HepG2 (cell line): ENCODE data around the gene MEI1. TPM values are rescaled to one million over a fixed set of nuclear protein-coding genes. Genes with fewer than 3 reads are reported as not detected.

Source experiments
- ATAC-seq: fragments of 200-7000 bp; cut with Tn5 transposase; 3 replicates; pipeline ENCODE4 v1.9.1; 2020; ENCODE audit warnings: mild to moderate bottlenecking, moderate library complexity
- BruUV-seq: library from RNA; stranded (reverse); fragments of 400-500 nt; replicated peaks from 2 replicates; lab custom pipeline; 2021; lab: Mats Ljungman, UMichigan
- CTCF ChIA-PET: fragments of 300-600 bp; formaldehyde crosslinking; extraction: SDS; loops from one replicate; lab custom pipeline; 2021; ENCODE audit warnings: low total read pairs, inconsistent platforms, low intra/inter-chr PET ratio; lab: Yijun Ruan, JAX
- POLR2A ChIA-PET: fragments of 350-600 bp; sonication (Branson Sonifier 250); formaldehyde crosslinking; loops from one replicate; lab custom pipeline; 2020; ENCODE audit warnings: antibody characterized with exemption, inconsistent platforms; lab: Yijun Ruan, JAX
- DNase-seq: peaks from one replicate; pipeline ENCODE4 v3.0.0-alpha.2; 2015; ENCODE audit warnings: low spot score
- FAIRE-seq: peaks from 3 replicates; lab custom pipeline; 2011; peaks lifted over from hg19 to GRCh38; lab: Jason Lieb, UNC
- H2AFZ ChIP-seq: one replicate; pipeline ENCODE4 v1.6.1; 2011; ENCODE audit warnings: low read length, inconsistent platforms
- H3K27ac ChIP-seq: fragments of 300-600 bp; 3 replicates; pipeline ENCODE4 v1.8.0; 2011; ENCODE audit warnings: mixed run types, mild to moderate bottlenecking, mixed read lengths, low read length, inconsistent platforms; ENCODE audit not compliant: insufficient read depth; ENCODE audit errors: extremely low read length
- H3K27me3 ChIP-seq, 2 experiments: fragments of 200-600 bp in 1 of 2; 2 replicates in 1 of 2; 3 replicates in 1 of 2; pipeline versions ENCODE4 v1.6.0 to v1.8.0; 2011; ENCODE audit warnings: low read length in 2 of 2, mild to moderate bottlenecking in 2 of 2, moderate library complexity in 2 of 2, inconsistent platforms in 1 of 2; ENCODE audit not compliant: insufficient read depth in 2 of 2, control insufficient read depth in 1 of 2
- H3K36me3 ChIP-seq, 2 experiments: fragments of 200-600 bp in 1 of 2; replicated peaks in 1 of 2; 2 replicates in 1 of 2; 3 replicates in 1 of 2; pipeline versions ENCODE4 v1.5.1 to v1.8.0; 2011; ENCODE audit warnings: low read length in 2 of 2, inconsistent platforms in 1 of 2; ENCODE audit not compliant: insufficient read depth in 2 of 2, control insufficient read depth in 1 of 2
- H3K4me1 ChIP-seq: 2 replicates; pipeline ENCODE4 v1.5.1; 2012; ENCODE audit warnings: low read length, inconsistent platforms; ENCODE audit not compliant: insufficient read depth
- H3K4me2 ChIP-seq: 2 replicates; pipeline ENCODE4 v1.6.0; 2011; ENCODE audit warnings: low read depth, low read length, inconsistent platforms
- H3K4me3 ChIP-seq, 3 experiments: fragments of 200-600 bp in 1 of 3; sonication (generic), shearing (Covaris generic) in 1 of 3; replicated peaks in 1 of 3; 2 replicates each; pipeline ENCODE4 v1.5.1; 2011 to 2016; ENCODE audit warnings: low read length in 3 of 3, inconsistent platforms in 2 of 3, low read depth in 2 of 3, mild to moderate bottlenecking in 2 of 3, control low read depth in 1 of 3, mixed read lengths in 1 of 3; ENCODE audit not compliant: insufficient read depth in 1 of 3
- H3K79me2 ChIP-seq: one replicate; pipeline ENCODE4 v1.6.1; 2011; ENCODE audit warnings: low read length, inconsistent platforms; ENCODE audit not compliant: insufficient read depth
- H3K9ac ChIP-seq: 2 replicates; pipeline ENCODE4 v1.6.0; 2011; ENCODE audit warnings: mild to moderate bottlenecking, low read depth, low read length, inconsistent platforms; ENCODE audit not compliant: insufficient read depth
- H3K9me3 ChIP-seq: 2 replicates; pipeline ENCODE4 v1.5.1; 2012; ENCODE audit warnings: mild to moderate bottlenecking, low read length
- H4K20me1 ChIP-seq: 2 replicates; pipeline ENCODE4 v1.6.0; 2011; ENCODE audit warnings: inconsistent platforms, mild to moderate bottlenecking, low read length, moderate library complexity; ENCODE audit not compliant: insufficient read depth
- SAFB2 ChIP-seq: sonication (generic); formaldehyde crosslinking; IDR thresholded peaks from 2 replicates; pipeline ENCODE4 v1.5.1; 2020; ENCODE audit warnings: missing genetic modification reagents, low read depth, mild to moderate bottlenecking, borderline replicate concordance
- STAG1 ChIP-seq: sonication (generic); formaldehyde crosslinking; IDR thresholded peaks from 2 replicates; pipeline ENCODE4 v1.4.0; 2020; ENCODE audit warnings: missing genetic modification reagents
- TRIM24 ChIP-seq: sonication (generic); formaldehyde crosslinking; IDR thresholded peaks from 2 replicates; pipeline ENCODE4 v1.8.0; 2022; ENCODE audit warnings: mild to moderate bottlenecking, missing genetic modification reagents
- WIZ ChIP-seq: sonication (generic); formaldehyde crosslinking; IDR thresholded peaks from 2 replicates; pipeline ENCODE4 v1.5.1; 2020; ENCODE audit warnings: mild to moderate bottlenecking, missing genetic modification reagents
- ZNF282 ChIP-seq: fragments of 450-650 bp; IDR thresholded peaks from 2 replicates; pipeline ENCODE4 v1.6.1; 2018; ENCODE audit not compliant: partially characterized antibody
- ZNF589 ChIP-seq: sonication (generic); formaldehyde crosslinking; conservative IDR thresholded peaks from 2 replicates; pipeline ENCODE4 v1.8.0; 2022; ENCODE audit warnings: mild to moderate bottlenecking, moderate library complexity, missing genetic modification reagents
- ZNF766 ChIP-seq: sonication (generic); formaldehyde crosslinking; IDR thresholded peaks from 2 replicates; pipeline ENCODE4 v1.5.0; 2020; ENCODE audit warnings: missing genetic modification reagents, borderline replicate concordance
- ZNF788 ChIP-seq: sonication (generic); formaldehyde crosslinking; IDR thresholded peaks from 2 replicates; pipeline ENCODE4 v1.5.0; 2020; ENCODE audit warnings: mild to moderate bottlenecking, missing genetic modification reagents, borderline replicate concordance
- ZSCAN29 ChIP-seq: sonication (generic); formaldehyde crosslinking; conservative IDR thresholded peaks from 2 replicates; pipeline ENCODE4 v1.4.0; 2020; ENCODE audit warnings: mild to moderate bottlenecking, missing genetic modification reagents
- WGBS: methylation state at CpG from one replicate; pipeline ENCODE4 v1.1.6; 2017; ENCODE audit warnings: low lambda C conversion rate; 5-methylcytosine and 5-hydroxymethylcytosine counted together
- in situ Hi-C: cut with HindIII; loops from 2 replicates; pipeline ENCODE4 v1.10.0; 2017; ENCODE audit warnings: low pct_unique_long_range_greater_than_20kb; ENCODE audit not compliant: extremely low pct_ligation_motif_present
- intact Hi-C: fragments of 100-400 bp; cut with micrococcal nuclease; formaldehyde crosslinking; loops from one replicate; pipeline ENCODE4 v1.10.0; 2022; ENCODE audit not compliant: unreplicated experiment
- polyA plus RNA-seq, 8 experiments: library from polyadenylated mRNA; depleted of rRNA in 3 of 8; stranded (reverse) in 7 of 8; unstranded in 1 of 8; fragments of >200 nt; fragmentation: Illumina TruSeq in 4 of 8; extraction: Trizol in 4 of 8; gene quantifications; 2 replicates each; pipeline versions ENCODE4 v1.2.1 to v1.2.3, GENCODE V29; 2011 to 2016; ENCODE audit warnings: low read depth in 4 of 8, missing spikeins in 1 of 8, mixed read lengths in 1 of 8; ENCODE audit not compliant: insufficient read depth in 1 of 8
- total RNA-seq, 5 experiments: library from RNA; depleted of rRNA; stranded (reverse); fragments of >200 nt; fragmentation: Illumina TruSeq; extraction: Trizol; gene quantifications; 2 replicates each; pipeline ENCODE4 v1.2.3, GENCODE V29; 2016; ENCODE audit warnings: low read depth in 1 of 5
- TF ChIP-seq, protein P1 (sequence below): sonication (generic); formaldehyde crosslinking; conservative IDR thresholded peaks from 2 replicates; pipeline ENCODE4 v1.4.0; 2020; ENCODE audit warnings: missing genetic modification reagents
- TF ChIP-seq, protein P2 (sequence below): sonication (generic); formaldehyde crosslinking; IDR thresholded peaks from 2 replicates; pipeline ENCODE4 v1.5.0; 2020; ENCODE audit warnings: mild to moderate bottlenecking, missing genetic modification reagents, borderline replicate concordance
- TF ChIP-seq, protein P3 (sequence below): sonication (generic); formaldehyde crosslinking; IDR thresholded peaks from 2 replicates; pipeline ENCODE4 v1.4.0; 2020; ENCODE audit warnings: missing genetic modification reagents; ENCODE audit errors: not compliant biosample characterization
- TF ChIP-seq, protein P4 (sequence below): sonication (generic); formaldehyde crosslinking; IDR thresholded peaks from 2 replicates; pipeline ENCODE4 v1.5.1; 2020; ENCODE audit warnings: missing genetic modification reagents, mild to moderate bottlenecking, borderline replicate concordance

The MEI1 gene
- total and polyA plus RNA-seq, 2 of the 13 experiments (the other 11 are each of a cell fraction or from before 2014, with no cell fraction given), result 0.75 to 1.9 TPM

DNA sequence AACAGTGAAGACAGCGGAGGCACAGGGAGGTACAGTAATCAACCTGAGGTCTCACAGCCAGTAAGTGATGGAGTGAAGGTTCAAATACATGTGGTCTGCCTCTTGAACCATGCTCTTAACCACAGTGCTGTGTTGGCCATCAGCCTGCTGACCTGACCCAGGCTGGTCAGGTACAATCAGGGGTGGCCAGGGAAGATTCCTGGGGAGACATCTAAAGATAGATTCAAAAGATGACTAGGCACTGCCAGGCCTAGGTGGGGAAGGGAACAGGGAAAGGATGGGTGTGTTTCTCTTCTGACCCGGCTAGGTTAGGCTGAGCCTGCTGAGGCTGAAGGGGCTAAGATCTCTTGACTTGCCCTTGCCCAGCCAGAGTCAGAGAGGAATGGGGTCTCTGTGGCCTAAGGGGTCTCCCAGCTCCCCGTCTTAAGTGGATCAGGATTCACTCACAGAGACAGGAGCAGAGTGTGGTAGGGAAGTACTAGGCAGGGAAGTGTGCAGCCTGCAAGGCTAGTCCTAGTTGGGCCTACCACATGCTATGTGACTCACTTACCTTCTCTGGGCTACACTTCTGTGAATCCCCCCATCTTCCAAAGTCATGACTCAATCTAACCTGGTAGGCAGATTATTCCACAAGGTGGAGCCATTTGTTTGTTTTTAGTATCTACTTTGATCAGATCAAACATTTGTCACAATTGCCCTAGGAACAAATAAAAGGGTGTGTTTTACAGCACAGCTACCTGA lies 123.2 kb downstream of the MEI1 start (continued):
- TF ChIP-seq, protein P1, sequence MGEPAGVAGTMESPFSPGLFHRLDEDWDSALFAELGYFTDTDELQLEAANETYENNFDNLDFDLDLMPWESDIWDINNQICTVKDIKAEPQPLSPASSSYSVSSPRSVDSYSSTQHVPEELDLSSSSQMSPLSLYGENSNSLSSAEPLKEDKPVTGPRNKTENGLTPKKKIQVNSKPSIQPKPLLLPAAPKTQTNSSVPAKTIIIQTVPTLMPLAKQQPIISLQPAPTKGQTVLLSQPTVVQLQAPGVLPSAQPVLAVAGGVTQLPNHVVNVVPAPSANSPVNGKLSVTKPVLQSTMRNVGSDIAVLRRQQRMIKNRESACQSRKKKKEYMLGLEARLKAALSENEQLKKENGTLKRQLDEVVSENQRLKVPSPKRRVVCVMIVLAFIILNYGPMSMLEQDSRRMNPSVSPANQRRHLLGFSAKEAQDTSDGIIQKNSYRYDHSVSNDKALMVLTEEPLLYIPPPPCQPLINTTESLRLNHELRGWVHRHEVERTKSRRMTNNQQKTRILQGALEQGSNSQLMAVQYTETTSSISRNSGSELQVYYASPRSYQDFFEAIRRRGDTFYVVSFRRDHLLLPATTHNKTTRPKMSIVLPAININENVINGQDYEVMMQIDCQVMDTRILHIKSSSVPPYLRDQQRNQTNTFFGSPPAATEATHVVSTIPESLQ (CRISPR knock-in tag), result no peak
- TF ChIP-seq STAG1 (CRISPR knock-in tag), result peak; percentile 70
- TF ChIP-seq, all 625 proteins: peak for 7

DNA sequence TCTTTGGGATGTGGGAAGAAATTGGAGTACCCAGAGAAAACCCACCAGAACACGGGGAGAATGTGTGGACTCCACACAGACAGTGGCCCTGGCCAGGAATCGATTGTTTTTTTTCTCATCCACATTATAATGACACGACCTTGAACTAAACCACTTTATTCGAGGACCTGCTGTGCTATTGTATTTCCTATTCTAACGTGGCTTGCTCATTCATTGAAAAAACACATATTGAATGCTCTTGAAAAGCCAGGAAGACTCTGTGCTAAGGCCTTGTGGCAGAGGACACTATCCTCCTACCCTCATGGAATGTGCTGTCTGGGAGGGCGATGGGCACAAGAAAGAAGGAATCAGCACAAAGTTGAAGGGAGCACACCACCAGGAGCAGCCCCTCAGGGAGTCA lies 124.5 kb downstream of the MEI1 start:
- H3K36me3 ChIP-seq, result peaks cover 1 to 35% of the 10 kb centered on the region in 2 experiments; a peak in 4 of 5 replicates
- no peaks in the 10 kb centered on the region for H3K79me2 ChIP-seq
- intact Hi-C loops, result loop anchor here (5.0 kb wide), 1 partner anchor 34 kb away; no protein-coding TSS in a partner anchor
- H2AFZ ChIP-seq, result no peak overlapping the region
- no peak overlapping the region for H3K9ac ChIP-seq
- 93% methylated on average over 6 of the region's 6 CpGs for WGBS
- ChIA-PET CTCF (interaction anchor here (1.6 to 2.2 kb wide), 3 partner anchors 34 to 134 kb away, joined by 3 to 15 read pairs (median 6); no protein-coding TSS in a partner anchor), POLR2A (no interaction called here)
- no peak overlapping the region for H3K27ac ChIP-seq
- peaks cover 9% of the 10 kb centered on the region; the same call in 1 of the 2 replicates for H3K4me1 ChIP-seq
- DNase-seq (no peak), ATAC-seq (no peak), FAIRE-seq (no peak)
- H3K27me3 ChIP-seq, result no peaks in the 10 kb centered on the region
- no TSS peak for BruUV-seq
- H3K4me3 ChIP-seq, result no peak overlapping the region
- H3K9me3 ChIP-seq, result no peaks in the 10 kb centered on the region
- H4K20me1 ChIP-seq, result no peaks in the 10 kb centered on the region
- no peak overlapping the region for H3K4me2 ChIP-seq
- in situ Hi-C loops, result no loop called here
- no peak for TF ChIP-seq ZNF766 (CRISPR knock-in tag)
- TF ChIP-seq, protein P2, sequence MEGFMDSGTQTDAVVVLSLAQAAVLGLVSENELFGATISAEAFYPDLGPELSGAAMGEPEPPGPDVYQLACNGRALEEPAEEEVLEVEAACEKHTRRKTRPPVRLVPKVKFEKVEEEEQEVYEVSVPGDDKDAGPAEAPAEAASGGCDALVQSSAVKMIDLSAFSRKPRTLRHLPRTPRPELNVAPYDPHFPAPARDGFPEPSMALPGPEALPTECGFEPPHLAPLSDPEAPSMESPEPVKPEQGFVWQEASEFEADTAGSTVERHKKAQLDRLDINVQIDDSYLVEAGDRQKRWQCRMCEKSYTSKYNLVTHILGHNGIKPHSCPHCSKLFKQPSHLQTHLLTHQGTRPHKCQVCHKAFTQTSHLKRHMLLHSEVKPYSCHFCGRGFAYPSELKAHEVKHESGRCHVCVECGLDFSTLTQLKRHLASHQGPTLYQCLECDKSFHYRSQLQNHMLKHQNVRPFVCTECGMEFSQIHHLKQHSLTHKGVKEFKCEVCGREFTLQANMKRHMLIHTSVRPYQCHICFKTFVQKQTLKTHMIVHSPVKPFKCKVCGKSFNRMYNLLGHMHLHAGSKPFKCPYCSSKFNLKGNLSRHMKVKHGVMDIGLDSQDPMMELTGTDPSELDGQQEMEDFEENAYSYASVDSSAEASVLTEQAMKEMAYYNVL (CRISPR knock-in tag), result no peak
- no peak for TF ChIP-seq ZSCAN29 (CRISPR knock-in tag)
- no peak for TF ChIP-seq ZNF282
- no peak for TF ChIP-seq SAFB2 (CRISPR knock-in tag)
- TF ChIP-seq, protein P3, sequence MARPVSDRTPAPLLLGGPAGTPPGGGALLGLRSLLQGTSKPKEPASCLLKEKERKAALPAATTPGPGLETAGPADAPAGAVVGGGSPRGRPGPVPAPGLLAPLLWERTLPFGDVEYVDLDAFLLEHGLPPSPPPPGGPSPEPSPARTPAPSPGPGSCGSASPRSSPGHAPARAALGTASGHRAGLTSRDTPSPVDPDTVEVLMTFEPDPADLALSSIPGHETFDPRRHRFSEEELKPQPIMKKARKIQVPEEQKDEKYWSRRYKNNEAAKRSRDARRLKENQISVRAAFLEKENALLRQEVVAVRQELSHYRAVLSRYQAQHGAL (CRISPR knock-in tag), result no peak
- no peak for TF ChIP-seq ZNF589 (CRISPR knock-in tag)
- no peak for TF ChIP-seq WIZ
- TF ChIP-seq, protein P4, sequence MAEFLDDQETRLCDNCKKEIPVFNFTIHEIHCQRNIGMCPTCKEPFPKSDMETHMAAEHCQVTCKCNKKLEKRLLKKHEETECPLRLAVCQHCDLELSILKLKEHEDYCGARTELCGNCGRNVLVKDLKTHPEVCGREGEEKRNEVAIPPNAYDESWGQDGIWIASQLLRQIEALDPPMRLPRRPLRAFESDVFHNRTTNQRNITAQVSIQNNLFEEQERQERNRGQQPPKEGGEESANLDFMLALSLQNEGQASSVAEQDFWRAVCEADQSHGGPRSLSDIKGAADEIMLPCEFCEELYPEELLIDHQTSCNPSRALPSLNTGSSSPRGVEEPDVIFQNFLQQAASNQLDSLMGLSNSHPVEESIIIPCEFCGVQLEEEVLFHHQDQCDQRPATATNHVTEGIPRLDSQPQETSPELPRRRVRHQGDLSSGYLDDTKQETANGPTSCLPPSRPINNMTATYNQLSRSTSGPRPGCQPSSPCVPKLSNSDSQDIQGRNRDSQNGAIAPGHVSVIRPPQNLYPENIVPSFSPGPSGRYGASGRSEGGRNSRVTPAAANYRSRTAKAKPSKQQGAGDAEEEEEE, result no peak
- TF ChIP-seq TRIM24, result no peak
- no peak for TF ChIP-seq ZNF788 (CRISPR knock-in tag)
